Thoracic aorta (tissue), 2 donors: ENCODE results near the gene ACTBL2. TPM values are rescaled to one million over a fixed set of nuclear protein-coding genes. Genes with fewer than 3 reads are reported as not detected.

Experiments used
- ATAC-seq: fragments of 150-250 bp; one replicate; pipeline ENCODE4 v1.8.0; 2017; ENCODE audit warnings: low read depth; ENCODE audit not compliant: insufficient number of reproducible peaks, low FRiP score
- DNase-seq: peaks from one replicate; pipeline ENCODE4 v3.0.0-alpha.2; 2020; ENCODE audit warnings: low spot score
- H3K27ac ChIP-seq, 2 donors: fragments of 200-600 bp; sonication (generic); 1 replicate in 1 of 2; 2 replicates in 1 of 2; pipeline ENCODE4 v1.5.1; 2016; ENCODE audit warnings: mild to moderate bottlenecking in 2 of 2, moderate library complexity in 2 of 2
- H3K27me3 ChIP-seq: fragments of 200-600 bp; sonication (generic); replicated peaks from 2 replicates; pipeline ENCODE4 v1.6.0; 2016; ENCODE audit warnings: mild to moderate bottlenecking; ENCODE audit not compliant: insufficient read depth
- H3K36me3 ChIP-seq: fragments of 200-600 bp; sonication (generic); one replicate; pipeline ENCODE4 v1.5.1; 2016
- H3K4me1 ChIP-seq, 2 donors: fragments of 200-600 bp; sonication (generic); 1 replicate in 1 of 2; 2 replicates in 1 of 2; pipeline versions ENCODE4 v1.5.1 to v1.6.0; 2016; ENCODE audit warnings: low read depth in 2 of 2, mild to moderate bottlenecking in 1 of 2; ENCODE audit not compliant: control insufficient read depth in 1 of 2
- H3K4me3 ChIP-seq: fragments of 200-600 bp; sonication (generic); 2 replicates; pipeline ENCODE4 v1.5.1; 2016; ENCODE audit warnings: mild to moderate bottlenecking
- H3K9me3 ChIP-seq: fragments of 200-600 bp; sonication (generic); 2 replicates; pipeline ENCODE4 v1.5.1; 2016
- CTCF ChIP-seq: fragments of 200-600 bp; sonication (generic); IDR thresholded peaks from one replicate; pipeline ENCODE4 v1.5.1; 2019; ENCODE audit warnings: antibody characterized with exemption
- total RNA-seq, 2 donors: library from RNA; depleted of rRNA; stranded (reverse); fragments of >200 nt; gene quantifications; one replicate each; pipeline versions ENCODE4 v1.1.0 to v1.2.3, GENCODE V29; 2016

The ACTBL2 gene
- total RNA-seq, 2 donors from 2014 or later = not detected

DNA sequence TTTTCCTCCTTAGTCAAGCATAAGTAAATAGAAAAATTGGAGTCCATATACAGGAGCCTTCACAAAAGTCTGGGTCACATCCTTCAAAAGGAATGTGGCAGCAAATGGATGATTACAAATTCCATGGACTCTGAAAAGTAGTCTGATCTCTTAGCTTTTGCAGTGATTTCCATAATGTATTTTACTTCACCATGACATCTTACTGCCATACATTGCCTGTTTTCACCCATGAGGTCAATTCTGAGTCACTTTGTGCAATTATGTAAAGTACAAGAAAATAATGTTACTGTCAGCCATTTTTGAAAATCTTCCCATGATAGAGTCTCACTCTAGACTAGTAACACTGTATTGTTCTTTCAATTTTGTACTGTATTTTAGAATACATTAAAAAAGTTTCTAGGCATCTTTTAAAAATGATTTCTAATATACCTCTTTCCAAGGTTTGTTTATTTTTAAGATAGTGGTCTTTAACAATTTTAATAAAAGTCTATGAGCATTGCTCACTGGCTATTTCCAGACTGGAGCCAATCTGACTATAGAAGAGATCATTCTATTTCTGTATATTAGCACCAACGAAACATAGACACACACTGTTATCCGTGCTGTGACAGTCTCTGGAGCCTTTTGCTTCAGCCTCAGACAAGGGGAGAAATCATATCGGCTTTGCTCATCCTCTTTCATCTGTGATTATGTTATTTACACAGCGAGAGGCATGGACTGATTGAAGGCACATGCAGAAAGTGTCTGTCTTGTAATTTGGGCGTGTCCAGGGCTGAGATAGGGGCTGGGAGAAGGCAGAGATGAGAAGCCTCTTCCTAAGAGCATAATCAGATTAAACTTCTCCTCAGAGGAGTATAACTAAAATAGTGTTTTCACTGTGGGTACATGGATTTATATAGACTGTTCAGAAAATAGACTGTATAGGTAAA lies 22.9 kb upstream of the ACTBL2 start:
- Histone ChIP-seq H3K9me3 (no peaks in the 10 kb centered on the region), H3K27ac (no peak overlapping the region), H3K4me3 (no peak overlapping the region), H3K4me1 (peaks cover 6 to 34% of the 10 kb centered on the region in 2 donors), H3K27me3 (no peaks in the 10 kb centered on the region), H3K36me3 (no peaks in the 10 kb centered on the region)
- no peak for ATAC-seq
- TF ChIP-seq CTCF = no peak
- no peak for DNase-seq

- Histone ChIP-seq H3K9me3 (no peaks in the 10 kb centered on the region), H3K36me3 (no peaks in the 10 kb centered on the region), H3K4me3 (no peak overlapping the region), H3K27me3 (no peaks in the 10 kb centered on the region), H3K4me1 (peaks cover 9 to 40% of the 10 kb centered on the region in 2 donors), H3K27ac (no peak overlapping the region)
- DNase-seq = no peak
- TF ChIP-seq CTCF = no peak
- no peak for ATAC-seq
Observed at GRCh38 chr5:57504357-57504756, 21.7 kb upstream of the ACTBL2 start.

GRCh38 chr5:57503433-57503832 lies 20.8 kb upstream of the ACTBL2 start:
- H3K36me3 ChIP-seq = no peaks in the 10 kb centered on the region
- DNase-seq (no peak), ATAC-seq (no peak)
- no peak for TF ChIP-seq CTCF
- no peak overlapping the region for H3K4me3 ChIP-seq
- H3K27me3 ChIP-seq = no peaks in the 10 kb centered on the region
- peak overlapping the region in 1 of 2 donors; percentile 40 for H3K27ac ChIP-seq
- peaks cover 10 to 42% of the 10 kb centered on the region in 2 donors for H3K4me1 ChIP-seq
- no peaks in the 10 kb centered on the region for H3K9me3 ChIP-seq

DNA sequence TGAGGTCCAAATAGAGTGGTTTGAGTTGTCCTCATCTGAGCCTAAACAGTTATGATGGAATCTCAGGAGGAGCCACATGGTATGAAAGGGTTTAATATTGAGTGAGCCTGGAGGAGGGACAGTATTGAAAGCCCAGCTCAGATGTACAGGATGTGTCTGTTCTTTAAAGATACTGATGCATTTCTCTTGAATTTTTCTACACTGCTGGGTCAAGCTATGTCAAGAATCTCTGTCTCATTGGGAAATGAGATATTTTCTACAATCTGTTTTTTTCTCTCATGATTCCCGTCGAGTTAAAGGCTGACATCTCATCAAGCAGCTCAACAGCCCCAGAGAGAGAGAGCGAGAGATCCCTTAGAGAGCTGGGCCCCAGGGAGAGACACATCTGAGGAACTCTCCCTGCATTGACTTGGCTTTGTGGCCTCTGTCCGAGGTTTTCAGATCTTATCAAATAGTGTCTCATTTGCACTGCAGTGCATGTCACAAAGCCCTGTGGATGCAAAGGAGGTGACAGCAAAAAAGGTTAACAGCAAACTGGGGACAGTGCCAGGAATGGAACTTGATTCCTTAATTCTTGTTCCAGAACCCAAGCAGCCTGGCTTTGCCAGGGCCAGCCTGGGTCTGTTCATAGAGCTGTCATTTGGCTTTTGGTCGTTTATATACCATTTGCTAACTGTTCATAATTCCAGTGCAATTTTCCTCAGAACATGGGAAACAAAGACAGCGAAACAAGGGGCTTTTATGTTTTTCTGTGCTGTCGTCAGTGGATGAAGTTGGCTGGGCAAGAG lies 19.0 kb upstream of the ACTBL2 start:
- TF ChIP-seq CTCF = no peak
- H3K27ac ChIP-seq = no peak overlapping the region
- DNase-seq (no peak), ATAC-seq (no peak)
- H3K9me3 ChIP-seq = no peaks in the 10 kb centered on the region
- no peak overlapping the region for H3K4me3 ChIP-seq
- peaks cover 10 to 42% of the 10 kb centered on the region in 2 donors for H3K4me1 ChIP-seq
- H3K27me3 ChIP-seq = no peaks in the 10 kb centered on the region
- H3K36me3 ChIP-seq = no peaks in the 10 kb centered on the region
